Measurements from ENCODE around the gene SLC9C1.
A peak's percentile ranks its signal among the peaks of the same experiment; 100 is the strongest.
"Not testable (repeated sequence)": the region's sequence is repeated elsewhere in the genome, so short reads cannot be mapped to it uniquely, and the experiment has no call there.

The SLC9C1 gene

GRCh38 chr3:112185423-112186035, 108.5 kb downstream of the SLC9C1 start:
- not testable (repeated sequence) for DNase-seq

GRCh38 chr3:112175646-112176045, 118.4 kb downstream of the SLC9C1 start:
- DNase-seq = no peak

- DNase-seq = no peak
These were observed 119.0 kb downstream of the SLC9C1 start for GRCh38 chr3:112175037-112175436.

- DNase-seq = no peak
These were observed 122.9 kb downstream of the SLC9C1 start for GRCh38 chr3:112171144-112171543.

- no peak for DNase-seq
These were observed 124.0 kb downstream of the SLC9C1 start for GRCh38 chr3:112170046-112170445.

DNA sequence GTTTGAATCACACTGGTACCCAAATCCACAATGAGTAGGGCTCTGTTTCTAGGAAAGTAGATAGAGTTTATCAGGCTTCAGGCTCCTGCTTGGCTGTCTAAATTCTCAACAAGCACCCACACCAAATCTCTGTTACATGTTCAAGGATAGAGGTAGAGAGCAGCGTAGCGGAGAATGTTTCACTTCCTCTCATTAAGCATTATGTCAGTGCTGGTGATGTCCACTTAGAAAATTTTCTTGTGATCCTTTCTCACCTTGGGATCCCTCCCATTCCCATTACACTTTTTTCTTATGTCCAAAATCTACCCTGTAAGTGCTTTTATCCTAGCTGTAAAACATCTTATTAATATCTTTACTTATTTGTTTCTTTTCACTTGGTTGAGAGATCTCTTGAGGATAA, 126.3 kb downstream of the SLC9C1 start:
- DNase-seq = no peak

GRCh38 chr3:112149136-112149535, 144.9 kb downstream of the SLC9C1 start:
- DNase-seq = no peak

- no peak for DNase-seq
These were observed 150.3 kb downstream of the SLC9C1 start for GRCh38 chr3:112143689-112144088.

DNA sequence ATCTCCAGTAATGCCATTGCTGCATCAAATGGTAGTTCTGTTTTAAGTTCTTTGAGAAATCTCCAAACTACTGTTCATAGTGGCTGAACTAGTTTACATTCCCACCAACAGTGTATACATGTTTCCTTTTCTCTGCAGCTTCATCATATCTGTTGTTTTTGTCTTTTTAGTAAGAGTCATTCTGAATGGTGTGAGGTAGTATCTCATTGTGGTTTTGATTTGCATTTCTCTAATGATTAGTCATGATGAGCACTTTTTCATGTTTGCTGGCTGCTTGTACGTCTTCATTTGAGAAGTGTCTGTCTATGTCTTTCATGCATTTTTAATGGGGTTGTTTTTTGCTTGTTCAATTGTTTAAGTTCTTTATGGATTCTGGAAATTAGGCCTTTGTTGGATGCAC, 150.8 kb downstream of the SLC9C1 start:
- no peak for DNase-seq

GRCh38 chr3:112141293-112141692, 152.7 kb downstream of the SLC9C1 start:
- no peak for DNase-seq

GRCh38 chr3:112140584-112140983, 153.4 kb downstream of the SLC9C1 start:
- no peak for DNase-seq

DNA sequence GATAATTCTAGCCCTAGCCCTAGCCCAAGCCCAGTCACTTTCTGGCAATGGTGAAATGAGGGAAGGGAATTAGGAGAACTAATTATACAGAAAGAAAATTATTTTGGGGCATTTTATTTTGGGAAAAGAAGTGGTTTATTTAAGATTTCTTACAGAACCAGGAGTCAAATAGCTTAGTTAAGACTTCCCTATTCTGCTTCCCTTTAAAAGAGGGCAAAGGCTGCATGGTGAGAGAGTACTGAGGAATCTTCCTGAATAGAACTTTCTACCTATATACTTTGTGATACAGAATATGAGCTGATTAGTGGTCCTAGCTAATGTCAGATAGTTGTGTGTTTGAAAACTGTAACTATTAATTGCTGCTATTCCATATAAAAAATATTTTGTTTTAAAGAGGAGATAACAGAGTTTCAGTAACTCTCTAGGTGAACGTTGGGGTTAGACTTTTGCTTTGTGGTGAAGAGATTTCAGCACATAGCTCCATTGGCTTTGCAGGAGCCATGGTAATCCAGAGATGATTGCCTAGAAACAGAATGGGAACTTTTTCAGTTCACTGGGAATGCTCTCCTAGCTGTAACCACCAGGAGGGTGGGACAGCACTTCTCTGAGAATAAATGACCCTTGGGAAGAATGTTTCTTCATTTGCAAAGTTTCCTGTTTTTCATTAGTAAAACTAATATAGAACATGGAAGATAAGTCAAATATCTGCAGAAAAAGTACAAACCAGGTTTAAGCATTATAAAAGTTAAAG, 155.6 kb downstream of the SLC9C1 start:
- DNase-seq = no peak

GRCh38 chr3:112137781-112138180, 156.2 kb downstream of the SLC9C1 start:
- DNase-seq = no peak

GRCh38 chr3:112136959-112137693, 156.9 kb downstream of the SLC9C1 start:
- peak; percentile 57 for DNase-seq

DNA sequence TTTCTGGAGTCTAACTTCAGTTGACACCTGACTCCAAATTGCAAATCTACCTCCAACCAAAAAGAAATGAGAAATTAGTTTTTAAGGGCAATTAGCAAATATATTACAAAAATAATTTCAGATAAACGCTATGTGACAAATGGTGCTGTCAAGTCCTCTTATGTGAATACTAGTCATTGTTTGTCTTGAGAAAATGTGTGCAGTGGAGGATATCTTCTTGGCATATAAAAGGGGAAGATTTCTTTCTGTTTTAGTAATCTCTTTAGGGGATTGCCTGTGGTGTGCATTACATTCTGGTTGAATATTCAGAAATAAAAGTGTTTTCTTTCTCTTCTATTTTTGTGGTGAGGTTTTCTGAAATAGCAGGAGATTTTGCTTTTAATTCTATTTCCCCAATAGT, 158.0 kb downstream of the SLC9C1 start:
- no peak for DNase-seq

DNA sequence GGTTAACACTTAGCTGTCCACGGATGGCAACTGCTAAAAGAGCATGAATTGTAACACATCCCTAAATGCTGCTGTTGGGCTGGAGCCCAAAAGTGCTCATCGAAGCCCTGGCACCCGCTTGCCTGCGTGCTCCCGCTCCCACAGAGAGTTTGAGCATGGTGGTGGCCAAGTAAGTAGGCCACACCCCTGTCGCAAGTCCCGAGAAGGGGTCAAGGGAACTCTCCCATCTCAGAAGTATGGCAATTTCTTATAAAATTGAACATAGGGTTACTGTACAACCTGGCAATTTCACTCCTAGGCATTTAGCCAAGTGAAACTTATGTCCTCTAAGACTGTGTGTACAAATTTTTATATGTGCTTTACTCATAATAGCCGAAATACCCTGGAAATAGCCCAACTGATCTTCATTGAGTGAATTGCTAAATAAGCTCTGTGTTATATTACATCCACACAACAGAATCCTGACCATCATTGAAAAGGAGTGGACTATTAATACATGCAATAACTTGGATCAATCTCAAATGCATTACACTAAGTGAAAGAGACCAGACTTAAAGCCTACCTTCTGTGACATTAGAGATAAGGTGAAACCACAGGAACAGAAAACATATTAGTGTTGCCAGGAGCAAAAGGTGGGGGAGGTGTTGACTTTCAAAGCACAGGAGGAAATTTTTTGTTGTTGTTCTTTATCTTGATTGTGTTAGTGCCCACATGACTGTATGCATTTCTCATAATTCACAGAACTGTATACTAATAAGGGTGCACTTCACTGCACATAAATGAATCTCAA, 159.5 kb downstream of the SLC9C1 start:
- no peak for DNase-seq

DNA sequence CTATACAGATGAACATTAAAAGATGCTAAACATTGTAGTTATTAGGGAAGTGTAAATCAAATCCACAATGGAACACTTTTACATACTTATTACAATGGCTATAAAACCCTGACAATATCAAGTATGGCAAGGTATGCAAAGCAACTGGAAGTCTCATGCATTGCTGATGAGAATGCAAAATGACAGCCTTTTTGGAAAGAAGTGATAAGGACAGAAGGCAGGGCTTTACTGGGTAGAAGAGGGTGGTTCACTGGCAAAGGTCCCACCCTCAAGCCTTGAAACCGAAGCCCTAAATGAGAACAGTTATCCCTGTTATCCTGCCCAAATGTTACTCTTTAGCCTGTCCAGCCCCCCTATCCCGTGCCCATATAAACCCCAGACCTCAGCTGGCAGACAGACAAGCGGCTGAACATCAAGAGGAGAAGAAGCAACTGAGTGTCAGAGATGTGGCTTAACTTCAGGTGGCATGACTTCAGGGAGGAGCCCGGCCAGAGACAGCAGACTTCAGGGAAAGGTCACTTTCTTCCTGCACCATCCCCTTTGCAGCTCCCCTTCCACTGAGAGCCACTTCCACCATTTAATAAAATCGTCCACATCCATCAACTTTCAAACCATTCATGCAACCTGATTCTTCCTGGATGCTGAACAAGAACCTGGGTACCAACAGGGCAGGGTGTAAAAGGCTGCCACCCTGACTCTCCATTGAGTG, 160.2 kb downstream of the SLC9C1 start:
- DNase-seq = no peak

GRCh38 chr3:112132975-112133448, 161.0 kb downstream of the SLC9C1 start, which contains the start of gene GCSAM:
TSS of gene GCSAM (minus strand) at chr3:112133248. CDS start at chr3:112133120, 128 bp downstream.
- no peak for DNase-seq

DNA sequence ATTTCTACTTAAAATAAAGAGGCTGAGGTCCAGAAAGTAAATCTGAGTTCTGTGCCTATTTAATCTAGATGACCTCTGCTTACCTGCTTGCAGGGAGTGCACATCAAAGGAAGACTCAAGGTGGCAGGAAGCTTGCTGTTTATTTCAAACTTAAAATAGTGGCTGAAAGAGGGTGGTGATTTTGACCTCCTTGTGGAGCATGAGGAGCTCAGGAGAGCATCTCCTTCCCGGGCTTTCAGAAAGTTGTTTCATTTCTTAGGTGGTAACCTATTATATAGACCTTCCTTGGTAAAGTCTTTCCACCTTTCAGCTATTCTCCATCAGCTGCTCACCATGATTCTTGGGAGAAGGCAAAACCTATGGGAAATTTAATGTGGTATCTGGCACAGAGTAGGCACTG, 161.5 kb downstream of the SLC9C1 start:
- DNase-seq = no peak

- DNase-seq = no peak
These were observed 161.9 kb downstream of the SLC9C1 start for GRCh38 chr3:112132088-112132487.

GRCh38 chr3:112131111-112131510, 162.9 kb downstream of the SLC9C1 start:
- no peak for DNase-seq

- no peak for DNase-seq
These were observed 163.4 kb downstream of the SLC9C1 start for GRCh38 chr3:112130638-112130993.
